ENCODE results near the gene CAMK2A. TPM values are rescaled to one million over a fixed set of nuclear protein-coding genes. Genes with fewer than 3 reads are reported as not detected.

CAMK2A gene
- total RNA-seq, 1 experiment from 2014 or later, result 0.33 TPM

DNA sequence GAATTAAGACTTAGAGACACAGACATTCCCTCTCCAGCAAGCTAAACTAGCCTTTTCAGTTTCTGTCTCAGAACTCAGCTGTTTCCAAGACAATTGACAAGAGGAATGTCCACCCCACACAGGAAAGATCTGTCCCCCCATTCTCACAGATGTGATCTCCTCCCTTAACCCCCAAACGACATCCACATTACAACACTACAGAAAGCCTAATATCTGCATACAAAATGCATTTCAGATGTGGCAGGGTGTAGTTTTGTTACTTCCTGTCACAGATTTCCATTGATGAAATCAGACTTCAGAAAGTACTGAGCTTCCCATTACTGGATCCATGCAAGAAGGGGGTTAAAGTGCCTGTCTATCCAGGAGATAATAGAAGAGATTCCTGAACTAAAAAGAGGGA is 16.0 kb upstream of the CAMK2A start:
- peaks cover 18% of the 10 kb centered on the region for H3K27me3 Mint-ChIP-seq (ENCODE audit: low read depth)

More for the DNA sequence above, 16.0 kb upstream of the CAMK2A start:
- no peak overlapping the region for H2BK120ac ChIP-seq (ENCODE audit: low read depth, low read length, poor library complexity, severe bottlenecking)
- H3K9ac ChIP-seq (ENCODE audit: extremely low read depth, insufficient read length, low read length), result no peak overlapping the region
- H4K20me1 ChIP-seq (ENCODE audit: control insufficient read depth, insufficient read depth, insufficient read length), result no peaks in the 10 kb centered on the region
- H3T11ph ChIP-seq (ENCODE audit: low read length), result no peak overlapping the region
- H3K4me2 ChIP-seq (ENCODE audit: insufficient read depth, insufficient read length, low read length), result no peak overlapping the region
- H3K18ac ChIP-seq (ENCODE audit: insufficient read length, low read depth, low read length), result no peak overlapping the region
- no peaks in the 10 kb centered on the region for H3K36me3 Mint-ChIP-seq (ENCODE audit: insufficient read depth in 1 of 3, low read depth in 3 of 3)
- no peak overlapping the region for H3K27ac Mint-ChIP-seq
- no CpG with 5 or more reads among the region's 1 CpG for WGBS (ENCODE audit: extremely low coverage, insufficient read length, low lambda C conversion rate)
- H2BK20ac ChIP-seq (ENCODE audit: low read depth, low read length, poor library complexity, severe bottlenecking), result no peak overlapping the region
- no peak overlapping the region for H4K8ac ChIP-seq (replicated peaks; ENCODE audit: insufficient read length, low read depth, low read length)
- no peaks in the 10 kb centered on the region; the same call in 1 of the 2 replicates for H3K27me3 ChIP-seq (ENCODE audit: insufficient read depth, low read length)
- peaks cover 5% of the 10 kb centered on the region; the same call in 1 of the 2 replicates for H3K4me1 ChIP-seq (ENCODE audit: insufficient read depth, low read length)
- H3K9me3 ChIP-seq (ENCODE audit: control insufficient read depth, low read depth, low read length), result no peaks in the 10 kb centered on the region
- H3K4me1 Mint-ChIP-seq, result peaks cover 42 to 49% of the 10 kb centered on the region in 2 experiments
- no peak overlapping the region for H3K56ac ChIP-seq (ENCODE audit: insufficient read length, low read depth, low read length)
- no peak overlapping the region for H2BK15ac ChIP-seq (ENCODE audit: low read depth, low read length)
- no peak overlapping the region for H4K91ac ChIP-seq (ENCODE audit: insufficient read length, low read depth, low read length)
- no peaks in the 10 kb centered on the region for H3K79me1 ChIP-seq (ENCODE audit: insufficient read depth, low read depth, low read length, poor library complexity, severe bottlenecking)
- H2AK5ac ChIP-seq (ENCODE audit: insufficient read length, low read length), result no peak overlapping the region
- H3K14ac ChIP-seq (ENCODE audit: insufficient read depth, low read length), result no peak overlapping the region
- no peak overlapping the region for H2AFZ ChIP-seq (ENCODE audit: low read length)
- no peak overlapping the region for H4K5ac ChIP-seq (ENCODE audit: insufficient read length, low read depth, low read length)
- H3K27ac ChIP-seq (ENCODE audit: insufficient read length, low read depth, low read length), result no peak overlapping the region
- peaks cover 12% of the 10 kb centered on the region for H3K23me2 ChIP-seq (ENCODE audit: insufficient read length, low read depth, low read length, poor library complexity, severe bottlenecking)
- no peaks in the 10 kb centered on the region for H3K9me3 Mint-ChIP-seq
- DNase-seq, result no peak
- H3K4me3 Mint-ChIP-seq, result no peak overlapping the region
- H2BK12ac ChIP-seq (ENCODE audit: insufficient read length, low read depth, low read length), result no peak overlapping the region
- H2BK5ac ChIP-seq (ENCODE audit: insufficient read length, low read length), result no peak overlapping the region
- H3K79me2 ChIP-seq (ENCODE audit: insufficient read depth, low read length), result no peaks in the 10 kb centered on the region
- no peak for TF ChIP-seq CTCF (conservative IDR thresholded peaks at IDR 0.05)
- no peak overlapping the region for H3K4ac ChIP-seq (ENCODE audit: low read depth, low read length)
- no peak overlapping the region for H3K23ac ChIP-seq (ENCODE audit: insufficient read length, low read depth, low read length)

Measured in H9 (cell line).